H9 (cell line): ENCODE results near the gene NAGK. TPM values are rescaled to one million over a fixed set of nuclear protein-coding genes. Genes with fewer than 3 reads are reported as not detected.

Experiments
- DNase-seq: peaks from one replicate; pipeline ENCODE4 v3.0.0-alpha.2; 2017
- H2AFZ ChIP-seq: one replicate; pipeline ENCODE4 v1.6.1; 2013; ENCODE audit warnings: mild to moderate bottlenecking, low read length, control low read depth, moderate library complexity
- H2AK5ac ChIP-seq: 2 replicates; pipeline ENCODE4 v1.6.1; 2013; ENCODE audit warnings: low read length, control low read depth, mixed read lengths; ENCODE audit not compliant: insufficient read length
- H2BK120ac ChIP-seq: one replicate; pipeline ENCODE4 v1.6.1; 2013; ENCODE audit warnings: low read depth, mild to moderate bottlenecking, low read length, control low read depth, inconsistent platforms; ENCODE audit not compliant: poor library complexity, severe bottlenecking
- H2BK12ac ChIP-seq: 2 replicates; pipeline ENCODE4 v1.6.1; 2013; ENCODE audit warnings: low read length, control low read depth, mixed read lengths, low read depth; ENCODE audit not compliant: insufficient read length
- H2BK15ac ChIP-seq: 2 replicates; pipeline ENCODE4 v1.6.1; 2013; ENCODE audit warnings: low read depth, low read length, control low read depth
- H2BK20ac ChIP-seq: one replicate; pipeline ENCODE4 v1.6.1; 2013; ENCODE audit warnings: low read depth, mild to moderate bottlenecking, low read length, control low read depth, inconsistent platforms; ENCODE audit not compliant: poor library complexity, severe bottlenecking
- H2BK5ac ChIP-seq: 2 replicates; pipeline ENCODE4 v1.6.1; 2013; ENCODE audit warnings: low read length, control low read depth, mixed read lengths; ENCODE audit not compliant: insufficient read length
- H3K14ac ChIP-seq: 2 replicates; pipeline ENCODE4 v1.6.1; 2013; ENCODE audit warnings: low read length, control low read depth; ENCODE audit not compliant: insufficient read depth
- H3K18ac ChIP-seq: 2 replicates; pipeline ENCODE4 v1.6.1; 2013; ENCODE audit warnings: low read depth, mild to moderate bottlenecking, mixed read lengths, low read length, control low read depth; ENCODE audit not compliant: insufficient read length
- H3K23ac ChIP-seq: 2 replicates; pipeline ENCODE4 v1.6.1; 2013; ENCODE audit warnings: low read length, control low read depth, mixed read lengths, low read depth; ENCODE audit not compliant: insufficient read length
- H3K23me2 ChIP-seq: 2 replicates; pipeline ENCODE4 v1.6.1; 2013; ENCODE audit warnings: low read depth, mild to moderate bottlenecking, mixed read lengths, low read length, control low read depth; ENCODE audit not compliant: insufficient read length, poor library complexity, severe bottlenecking
- H3K27ac ChIP-seq: 2 replicates; pipeline ENCODE4 v1.5.1; 2013; ENCODE audit warnings: low read length, control low read depth, mixed read lengths, low read depth; ENCODE audit not compliant: insufficient read length
- H3K27me3 ChIP-seq: 2 replicates; pipeline ENCODE4 v1.6.1; 2013; ENCODE audit warnings: low read length, control low read depth, inconsistent platforms; ENCODE audit not compliant: insufficient read depth
- H3K4ac ChIP-seq: 2 replicates; pipeline ENCODE4 v1.6.1; 2013; ENCODE audit warnings: low read depth, mild to moderate bottlenecking, control low read depth, inconsistent platforms, low read length, moderate library complexity
- H3K4me1 ChIP-seq: 2 replicates; pipeline ENCODE4 v1.6.1; 2013; ENCODE audit warnings: low read length, control low read depth, inconsistent platforms; ENCODE audit not compliant: insufficient read depth
- H3K4me2 ChIP-seq: 2 replicates; pipeline ENCODE4 v1.6.1; 2013; ENCODE audit warnings: low read length, control low read depth, mixed read lengths; ENCODE audit not compliant: insufficient read length, insufficient read depth
- H3K56ac ChIP-seq: 2 replicates; pipeline ENCODE4 v1.6.1; 2013; ENCODE audit warnings: low read depth, mild to moderate bottlenecking, mixed read lengths, low read length, control low read depth; ENCODE audit not compliant: insufficient read length
- H3K79me1 ChIP-seq: 2 replicates; pipeline ENCODE4 v1.6.1; 2013; ENCODE audit warnings: low read depth, mild to moderate bottlenecking, moderate library complexity, low read length, control low read depth, inconsistent platforms; ENCODE audit not compliant: insufficient read depth, poor library complexity, severe bottlenecking
- H3K79me2 ChIP-seq: 2 replicates; pipeline ENCODE4 v1.6.1; 2013; ENCODE audit warnings: low read length, control low read depth, inconsistent platforms; ENCODE audit not compliant: insufficient read depth
- H3K9ac ChIP-seq: 2 replicates; pipeline ENCODE4 v1.6.1; 2013; ENCODE audit warnings: low read length, control low read depth, mixed read lengths; ENCODE audit not compliant: insufficient read length; ENCODE audit errors: extremely low read depth
- H3K9me3 ChIP-seq: one replicate; pipeline ENCODE4 v1.6.1; 2013; ENCODE audit warnings: low read depth, low read length, inconsistent platforms; ENCODE audit not compliant: control insufficient read depth
- H3T11ph ChIP-seq: one replicate; pipeline ENCODE4 v1.6.1; 2013; ENCODE audit warnings: mild to moderate bottlenecking, low read length, control low read depth, inconsistent platforms
- H4K20me1 ChIP-seq: one replicate; pipeline ENCODE4 v1.6.1; 2013; ENCODE audit not compliant: control insufficient read depth, insufficient read length, insufficient read depth
- H4K5ac ChIP-seq: 2 replicates; pipeline ENCODE4 v1.6.1; 2013; ENCODE audit warnings: low read depth, mild to moderate bottlenecking, mixed read lengths, low read length, control low read depth; ENCODE audit not compliant: insufficient read length
- H4K8ac ChIP-seq: replicated peaks from 2 replicates; pipeline ENCODE4 v1.6.1; 2013; ENCODE audit warnings: low read length, control low read depth, mixed read lengths, low read depth; ENCODE audit not compliant: insufficient read length
- H4K91ac ChIP-seq: 2 replicates; pipeline ENCODE4 v1.6.1; 2013; ENCODE audit warnings: low read depth, mild to moderate bottlenecking, moderate library complexity, mixed read lengths, low read length, control low read depth; ENCODE audit not compliant: insufficient read length
- H3K27ac Mint-ChIP-seq, 3 experiments: 2 replicates in 2 of 3; 3 replicates in 1 of 3; pipeline ENCODE4 v1.8.0; 2020 to 2021; ENCODE audit warnings: mixed read lengths in 3 of 3, mild to moderate bottlenecking in 1 of 3, moderate library complexity in 1 of 3
- H3K27me3 Mint-ChIP-seq: 2 replicates; pipeline ENCODE4 v1.8.0; 2021; ENCODE audit warnings: low read depth, mild to moderate bottlenecking, moderate library complexity, mixed read lengths
- H3K36me3 Mint-ChIP-seq, 3 experiments: 2 replicates in 2 of 3; 3 replicates in 1 of 3; pipeline ENCODE4 v1.8.0; 2020 to 2021; ENCODE audit warnings: low read depth in 3 of 3, mixed read lengths in 3 of 3; ENCODE audit not compliant: insufficient read depth in 1 of 3
- H3K4me1 Mint-ChIP-seq, 2 experiments: 2 replicates each; pipeline ENCODE4 v1.8.0; 2020; ENCODE audit warnings: mixed read lengths in 2 of 2
- H3K4me3 Mint-ChIP-seq, 2 experiments: 2 replicates in 1 of 2; 3 replicates in 1 of 2; pipeline ENCODE4 v1.8.0; 2020 to 2021; ENCODE audit warnings: mild to moderate bottlenecking in 2 of 2, mixed read lengths in 2 of 2, moderate library complexity in 1 of 2
- H3K9me3 Mint-ChIP-seq, 2 experiments: 2 replicates in 1 of 2; 3 replicates in 1 of 2; pipeline ENCODE4 v1.8.0; 2020; ENCODE audit warnings: mild to moderate bottlenecking in 2 of 2, mixed read lengths in 2 of 2, moderate library complexity in 1 of 2
- total RNA-seq: library from RNA; stranded (reverse); gene quantifications from 2 replicates; pipeline ENCODE4 v1.2.1, GENCODE V29; 2021
- TF ChIP-seq, protein P1 (sequence below): fragments of 200-600 bp; sonication (generic); conservative IDR thresholded peaks from 3 replicates; pipeline ENCODE4 v1.8.0; 2021; ENCODE audit warnings: antibody characterized with exemption, mild to moderate bottlenecking

NAGK gene
- total RNA-seq, 1 experiment from 2014 or later: 74.4 TPM

DNA sequence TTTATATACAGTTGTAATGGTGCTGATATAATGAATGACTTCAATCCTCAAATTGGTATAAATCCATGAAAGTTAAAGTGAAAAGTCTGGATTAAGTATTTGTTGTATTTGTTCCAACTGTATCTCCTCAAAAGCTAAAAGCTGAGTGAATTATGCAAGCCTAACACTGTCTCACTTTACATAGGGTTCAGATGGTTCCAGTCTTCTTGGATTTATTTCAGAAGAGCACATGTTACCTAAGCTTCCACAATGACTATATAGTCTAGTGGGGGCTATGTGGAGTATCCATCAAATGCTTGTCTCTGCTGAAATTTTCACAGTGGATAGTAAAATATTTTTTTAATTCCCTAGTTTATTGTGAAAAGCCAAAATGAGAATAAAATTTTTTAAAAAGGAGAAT is 48.6 kb downstream of the NAGK start:
- Mint-ChIP-seq H3K4me1 (no peaks in the 10 kb centered on the region), H3K27me3 (no peaks in the 10 kb centered on the region), H3K27ac (no peak overlapping the region), H3K36me3 (peaks cover 5 to 55% (median 31%) of the 10 kb centered on the region in 3 experiments; a peak in 6 of 7 replicates), H3K4me3 (no peak overlapping the region), H3K9me3 (no peaks in the 10 kb centered on the region)
- Histone ChIP-seq H2BK12ac (no peak overlapping the region), H2BK5ac (no peak overlapping the region), H2AFZ (no peak overlapping the region), H4K91ac (no peak overlapping the region), H3K23ac (no peak overlapping the region), H4K5ac (no peak overlapping the region), H3K9me3 (no peaks in the 10 kb centered on the region), H3K27me3 (no peaks in the 10 kb centered on the region), H3T11ph (no peak overlapping the region), H3K79me1 (no peaks in the 10 kb centered on the region), H2BK15ac (no peak overlapping the region), H4K20me1 (no peaks in the 10 kb centered on the region), H3K56ac (no peak overlapping the region), H3K4ac (no peak overlapping the region), H4K8ac (no peak overlapping the region), H3K79me2 (no peaks in the 10 kb centered on the region), H3K4me2 (no peak overlapping the region), H2BK120ac (no peak overlapping the region), H3K14ac (no peak overlapping the region), H2AK5ac (no peak overlapping the region), H3K4me1 (no peaks in the 10 kb centered on the region), H3K23me2 (no peaks in the 10 kb centered on the region), H3K18ac (no peak overlapping the region), H2BK20ac (no peak overlapping the region), H3K27ac (no peak overlapping the region), H3K9ac (no peak overlapping the region)
- TF ChIP-seq, protein P1, sequence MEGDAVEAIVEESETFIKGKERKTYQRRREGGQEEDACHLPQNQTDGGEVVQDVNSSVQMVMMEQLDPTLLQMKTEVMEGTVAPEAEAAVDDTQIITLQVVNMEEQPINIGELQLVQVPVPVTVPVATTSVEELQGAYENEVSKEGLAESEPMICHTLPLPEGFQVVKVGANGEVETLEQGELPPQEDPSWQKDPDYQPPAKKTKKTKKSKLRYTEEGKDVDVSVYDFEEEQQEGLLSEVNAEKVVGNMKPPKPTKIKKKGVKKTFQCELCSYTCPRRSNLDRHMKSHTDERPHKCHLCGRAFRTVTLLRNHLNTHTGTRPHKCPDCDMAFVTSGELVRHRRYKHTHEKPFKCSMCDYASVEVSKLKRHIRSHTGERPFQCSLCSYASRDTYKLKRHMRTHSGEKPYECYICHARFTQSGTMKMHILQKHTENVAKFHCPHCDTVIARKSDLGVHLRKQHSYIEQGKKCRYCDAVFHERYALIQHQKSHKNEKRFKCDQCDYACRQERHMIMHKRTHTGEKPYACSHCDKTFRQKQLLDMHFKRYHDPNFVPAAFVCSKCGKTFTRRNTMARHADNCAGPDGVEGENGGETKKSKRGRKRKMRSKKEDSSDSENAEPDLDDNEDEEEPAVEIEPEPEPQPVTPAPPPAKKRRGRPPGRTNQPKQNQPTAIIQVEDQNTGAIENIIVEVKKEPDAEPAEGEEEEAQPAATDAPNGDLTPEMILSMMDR: no peak
- no peak for DNase-seq
